ENCODE data around the gene SPATS2L.

GRCh38 chr2:200259577-200259957, 46.9 kb upstream of the SPATS2L start:
- no peak for TF ChIP-seq CTCF (IDR thresholded peaks at IDR 0.05)
- no peak for TF ChIP-seq POLR2A (IDR thresholded peaks at IDR 0.05)

Measured in lower leg skin (tissue), 3 donors.